GM12875 (cell line): ENCODE results near the gene SEMG1.

ENCODE experiments used
- H3K4me3 ChIP-seq: one replicate; pipeline ENCODE4 v1.5.1; 2011; ENCODE audit warnings: low read depth, low read length, control low read depth
- CTCF ChIP-seq: IDR thresholded peaks from 2 replicates; pipeline ENCODE4 v1.5.1; 2011; ENCODE audit warnings: low read depth, mild to moderate bottlenecking, control low read depth, inconsistent platforms, low read length, moderate library complexity, borderline replicate concordance; ENCODE audit not compliant: insufficient read depth

Gene SEMG1

DNA sequence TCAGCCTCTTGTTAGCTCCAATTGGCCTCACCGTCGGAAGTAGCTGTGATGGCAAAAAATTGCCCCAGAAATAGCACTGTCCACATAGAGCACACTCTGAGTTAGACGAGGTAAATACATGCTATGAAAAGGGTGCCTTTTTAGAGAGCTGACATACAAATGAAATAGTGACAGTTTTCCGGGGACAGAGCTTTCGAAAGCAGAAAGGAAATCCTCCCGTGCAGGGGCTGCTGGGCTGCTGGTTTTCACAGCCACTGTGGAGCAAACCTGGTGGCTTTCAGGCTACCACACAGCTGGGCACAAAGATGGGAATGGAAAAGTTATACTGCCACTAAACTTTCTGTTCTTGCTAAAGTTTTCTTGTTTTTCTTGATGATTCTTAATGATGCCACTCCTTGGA lies 39.3 kb downstream of the SEMG1 start:
- H3K4me3 ChIP-seq: no peak overlapping the region
- TF ChIP-seq CTCF: no peak

DNA sequence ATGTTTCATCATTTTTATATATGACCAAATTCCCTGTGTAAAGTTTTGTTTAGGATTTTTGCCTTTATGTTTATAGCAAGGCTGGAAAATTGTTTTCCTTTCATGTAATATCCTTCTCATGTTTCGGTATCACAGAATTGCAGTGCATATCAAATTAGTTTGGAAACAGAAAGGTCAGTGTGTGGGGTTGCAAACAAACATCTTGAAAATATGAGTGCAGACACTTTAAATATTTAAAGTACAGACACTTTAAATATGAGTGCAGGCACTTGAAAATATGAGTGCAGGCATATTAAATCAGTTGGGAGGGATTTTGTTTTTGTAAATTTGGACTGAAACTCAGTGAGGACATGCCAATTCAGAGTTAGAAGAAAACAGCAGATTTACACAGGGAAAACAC lies 41.0 kb downstream of the SEMG1 start:
- no peak for TF ChIP-seq CTCF
- no peak overlapping the region for H3K4me3 ChIP-seq

- H3K4me3 ChIP-seq: no peak overlapping the region
- TF ChIP-seq CTCF: no peak
These were observed 41.8 kb downstream of the SEMG1 start for GRCh38 chr20:45248609-45249008.

- TF ChIP-seq CTCF: no peak
- H3K4me3 ChIP-seq: no peak overlapping the region
These were observed 45.2 kb downstream of the SEMG1 start for GRCh38 chr20:45251884-45252560.

GRCh38 chr20:45253261-45253660 lies 46.4 kb downstream of the SEMG1 start:
- TF ChIP-seq CTCF: no peak
- H3K4me3 ChIP-seq: no peak overlapping the region

DNA sequence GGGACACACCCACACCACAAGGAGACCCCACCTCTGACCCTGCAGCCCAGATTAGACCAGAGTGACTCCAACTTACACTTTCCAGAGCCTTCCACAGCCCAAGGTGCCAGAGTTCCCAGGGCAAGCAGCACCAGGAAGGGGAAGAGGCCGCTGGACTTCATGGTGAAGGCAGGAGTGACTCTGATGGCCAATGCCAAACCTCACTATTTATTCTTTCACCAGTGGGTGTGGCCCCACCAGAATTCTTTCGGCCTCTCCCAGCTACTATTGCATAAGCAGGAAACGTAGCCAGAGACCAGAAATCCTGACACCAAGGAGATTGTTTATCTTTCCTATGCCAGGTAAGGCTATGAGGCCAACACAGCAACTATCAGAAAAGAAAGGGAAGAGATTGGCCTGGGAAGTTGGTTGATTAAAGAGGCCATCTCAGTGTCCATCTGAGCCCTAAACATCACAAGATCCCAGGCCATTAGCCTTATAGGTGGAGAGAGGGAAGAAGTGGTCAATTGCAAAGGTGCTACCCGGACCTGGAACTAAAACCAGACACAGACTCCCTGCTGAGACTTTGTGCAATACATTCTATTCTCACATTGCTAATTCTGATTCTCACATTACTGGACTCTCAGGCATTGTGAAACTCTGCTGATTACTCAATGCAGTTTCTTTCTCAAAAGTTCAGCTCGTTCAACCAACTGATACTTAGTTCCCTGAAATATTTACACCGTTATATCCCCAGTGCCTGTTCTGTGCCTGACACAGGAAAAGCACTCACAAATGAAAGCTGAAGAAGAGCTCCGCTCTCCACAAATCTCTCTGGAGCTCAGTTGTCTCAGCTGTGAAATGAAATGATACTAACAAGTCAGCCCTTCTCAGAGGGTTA lies 47.8 kb downstream of the SEMG1 start, which contains the start of gene SLPI:
Gene SLPI, minus strand, starts transcription at position 182 of the 880 bp plus-strand sequence. Its CDS starts 21 bp downstream, at position 161.
- TF ChIP-seq CTCF: no peak
- no peak within 1 kb of the TSS for H3K4me3 ChIP-seq
